B cell (primary cell): ENCODE measurements around the gene FEZ2.

Experiments used
- EZH2 ChIP-seq: IDR thresholded peaks from 2 replicates; pipeline ENCODE4 v1.6.1; 2012; ENCODE audit warnings: borderline replicate concordance, low read depth, mild to moderate bottlenecking, moderate library complexity, low read length; ENCODE audit not compliant: insufficient read depth, poor library complexity, severe bottlenecking
- TF ChIP-seq, protein P1 (sequence below): fragments of 200-600 bp; IDR thresholded peaks from one replicate; pipeline ENCODE4 v1.8.0; 2022; ENCODE audit warnings: antibody characterized with exemption, mild to moderate bottlenecking

DNA sequence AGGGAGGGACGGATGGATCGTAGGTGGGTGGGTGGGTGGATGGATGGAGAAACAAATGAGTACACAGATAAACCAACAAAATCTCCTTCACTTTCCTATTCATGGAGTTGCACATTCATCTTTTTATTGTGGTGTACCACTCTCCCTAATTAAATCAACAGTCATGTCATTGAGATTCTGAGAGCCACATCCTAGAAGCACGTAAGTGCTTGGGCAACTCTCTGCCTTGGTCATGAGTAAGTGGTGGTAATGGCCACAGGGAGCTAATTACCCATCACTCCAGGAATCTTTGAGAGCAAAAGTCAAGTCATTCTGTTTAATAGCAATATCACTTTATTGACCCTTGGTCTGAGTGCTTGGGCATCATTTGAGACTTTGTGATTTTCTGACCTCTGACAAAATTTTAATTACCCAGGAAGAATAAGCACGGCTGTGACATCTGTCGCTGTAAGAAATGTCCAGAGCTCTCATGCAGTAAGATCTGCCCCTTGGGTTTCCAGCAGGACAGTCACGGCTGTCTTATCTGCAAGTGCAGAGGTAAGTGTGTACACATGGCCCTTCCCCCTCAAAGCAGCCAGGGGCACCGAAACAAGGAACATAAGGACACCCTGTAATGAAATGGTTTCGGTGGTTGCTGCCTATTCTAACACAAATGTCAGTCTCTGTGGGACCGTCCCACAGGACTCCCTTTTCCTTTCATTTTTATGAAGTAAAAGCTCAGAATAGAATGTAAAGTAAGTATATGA, 85.9 kb downstream of the FEZ2 start:
- TF ChIP-seq, protein P1, sequence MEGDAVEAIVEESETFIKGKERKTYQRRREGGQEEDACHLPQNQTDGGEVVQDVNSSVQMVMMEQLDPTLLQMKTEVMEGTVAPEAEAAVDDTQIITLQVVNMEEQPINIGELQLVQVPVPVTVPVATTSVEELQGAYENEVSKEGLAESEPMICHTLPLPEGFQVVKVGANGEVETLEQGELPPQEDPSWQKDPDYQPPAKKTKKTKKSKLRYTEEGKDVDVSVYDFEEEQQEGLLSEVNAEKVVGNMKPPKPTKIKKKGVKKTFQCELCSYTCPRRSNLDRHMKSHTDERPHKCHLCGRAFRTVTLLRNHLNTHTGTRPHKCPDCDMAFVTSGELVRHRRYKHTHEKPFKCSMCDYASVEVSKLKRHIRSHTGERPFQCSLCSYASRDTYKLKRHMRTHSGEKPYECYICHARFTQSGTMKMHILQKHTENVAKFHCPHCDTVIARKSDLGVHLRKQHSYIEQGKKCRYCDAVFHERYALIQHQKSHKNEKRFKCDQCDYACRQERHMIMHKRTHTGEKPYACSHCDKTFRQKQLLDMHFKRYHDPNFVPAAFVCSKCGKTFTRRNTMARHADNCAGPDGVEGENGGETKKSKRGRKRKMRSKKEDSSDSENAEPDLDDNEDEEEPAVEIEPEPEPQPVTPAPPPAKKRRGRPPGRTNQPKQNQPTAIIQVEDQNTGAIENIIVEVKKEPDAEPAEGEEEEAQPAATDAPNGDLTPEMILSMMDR = no peak
- TF ChIP-seq EZH2 = no peak
